Activated naive CD8-positive, alpha-beta T cell treated with anti-CD3 and anti-CD28 coated beads, Interleukin-2, amount 10 ng/mL, durations not matched to agents 7 days and 5 days (primary cell): ENCODE results near the gene DLEC1. TPM values are rescaled to one million over a fixed set of nuclear protein-coding genes. Genes with fewer than 3 reads are reported as not detected.

ENCODE experiments used
- ATAC-seq: fragments of 150-1000 bp; cut with Tn5 transposase; one replicate; pipeline ENCODE4 v1.10.0; 2021; ENCODE audit warnings: low read depth, moderate library complexity
- POLR2A ChIA-PET: fragments of 350-600 bp; sonication (Branson Sonifier 250); formaldehyde crosslinking; loops from one replicate; lab custom pipeline; 2021; ENCODE audit warnings: antibody characterized with exemption; lab: Charles Lee
- DNase-seq: peaks from one replicate; pipeline ENCODE4 v3.0.0; 2021
- H3K27ac Mint-ChIP-seq: one replicate; pipeline ENCODE4 v1.8.0; 2022; ENCODE audit warnings: mild to moderate bottlenecking, mixed read lengths
- H3K27me3 Mint-ChIP-seq: one replicate; pipeline ENCODE4 v1.8.0; 2022; ENCODE audit warnings: mild to moderate bottlenecking, moderate library complexity, mixed read lengths
- H3K36me3 Mint-ChIP-seq: one replicate; pipeline ENCODE4 v1.8.0; 2021; ENCODE audit warnings: mild to moderate bottlenecking, mixed read lengths
- H3K4me1 Mint-ChIP-seq: one replicate; pipeline ENCODE4 v1.8.0; 2021; ENCODE audit warnings: mixed read lengths
- H3K4me3 Mint-ChIP-seq: one replicate; pipeline ENCODE4 v1.8.0; 2022; ENCODE audit warnings: mild to moderate bottlenecking, moderate library complexity, mixed read lengths
- H3K9me3 Mint-ChIP-seq: one replicate; pipeline ENCODE4 v1.8.0; 2021; ENCODE audit warnings: mixed read lengths
- total RNA-seq, 2 experiments: library from RNA; stranded (reverse); gene quantifications; one replicate each; pipeline ENCODE4 v1.2.3, GENCODE V29; 2021

DLEC1 gene
- total RNA-seq, 2 experiments from 2014 or later = 3.2 to 3.7 TPM

GRCh38 chr3:38016410-38016809, 22.6 kb upstream of the DLEC1 start:
- Mint-ChIP-seq H3K36me3 (peaks cover 23% of the 10 kb centered on the region), H3K27me3 (no peaks in the 10 kb centered on the region), H3K9me3 (no peaks in the 10 kb centered on the region), H3K4me3 (no peak overlapping the region), H3K27ac (no peak overlapping the region), H3K4me1 (no peaks in the 10 kb centered on the region)
- no peak for ATAC-seq
- no peak for DNase-seq
- POLR2A ChIA-PET = no interaction called here

DNA sequence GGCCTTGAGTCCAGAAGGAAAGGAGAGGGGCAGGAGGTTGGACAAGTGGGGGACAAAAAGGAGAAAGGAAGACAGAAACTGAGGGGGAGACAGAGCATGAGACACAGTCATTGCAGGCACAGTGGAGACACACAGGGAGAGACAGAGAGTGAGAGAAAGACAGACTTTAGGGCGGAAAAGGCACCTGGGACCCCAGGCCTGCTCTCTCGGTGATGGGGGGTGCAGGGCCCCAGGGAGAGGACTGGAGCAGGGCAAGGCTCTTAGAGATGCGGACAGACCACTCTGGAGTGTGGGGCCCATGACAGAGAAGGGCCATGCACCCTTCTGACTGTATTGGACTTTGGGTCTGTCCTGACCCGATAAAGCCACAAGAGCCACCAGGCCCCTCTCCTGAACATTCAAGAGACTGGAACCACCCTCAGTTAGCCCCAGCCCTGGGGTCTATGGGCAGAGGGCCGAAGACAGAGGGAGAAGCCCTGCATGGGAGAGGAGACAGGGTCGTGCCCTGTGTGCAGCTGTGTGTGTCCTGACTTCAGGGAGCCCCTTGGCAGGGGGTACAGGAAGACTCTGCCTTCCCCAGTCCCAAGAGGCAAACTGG, 22.1 kb upstream of the DLEC1 start:
- peaks cover 23% of the 10 kb centered on the region for H3K36me3 Mint-ChIP-seq
- H3K4me3 Mint-ChIP-seq = no peak overlapping the region
- no peak for DNase-seq
- no peaks in the 10 kb centered on the region for H3K9me3 Mint-ChIP-seq
- POLR2A ChIA-PET = no interaction called here
- no peak for ATAC-seq
- H3K27ac Mint-ChIP-seq = no peak overlapping the region
- no peaks in the 10 kb centered on the region for H3K27me3 Mint-ChIP-seq
- H3K4me1 Mint-ChIP-seq = peaks cover 1% of the 10 kb centered on the region

DNA sequence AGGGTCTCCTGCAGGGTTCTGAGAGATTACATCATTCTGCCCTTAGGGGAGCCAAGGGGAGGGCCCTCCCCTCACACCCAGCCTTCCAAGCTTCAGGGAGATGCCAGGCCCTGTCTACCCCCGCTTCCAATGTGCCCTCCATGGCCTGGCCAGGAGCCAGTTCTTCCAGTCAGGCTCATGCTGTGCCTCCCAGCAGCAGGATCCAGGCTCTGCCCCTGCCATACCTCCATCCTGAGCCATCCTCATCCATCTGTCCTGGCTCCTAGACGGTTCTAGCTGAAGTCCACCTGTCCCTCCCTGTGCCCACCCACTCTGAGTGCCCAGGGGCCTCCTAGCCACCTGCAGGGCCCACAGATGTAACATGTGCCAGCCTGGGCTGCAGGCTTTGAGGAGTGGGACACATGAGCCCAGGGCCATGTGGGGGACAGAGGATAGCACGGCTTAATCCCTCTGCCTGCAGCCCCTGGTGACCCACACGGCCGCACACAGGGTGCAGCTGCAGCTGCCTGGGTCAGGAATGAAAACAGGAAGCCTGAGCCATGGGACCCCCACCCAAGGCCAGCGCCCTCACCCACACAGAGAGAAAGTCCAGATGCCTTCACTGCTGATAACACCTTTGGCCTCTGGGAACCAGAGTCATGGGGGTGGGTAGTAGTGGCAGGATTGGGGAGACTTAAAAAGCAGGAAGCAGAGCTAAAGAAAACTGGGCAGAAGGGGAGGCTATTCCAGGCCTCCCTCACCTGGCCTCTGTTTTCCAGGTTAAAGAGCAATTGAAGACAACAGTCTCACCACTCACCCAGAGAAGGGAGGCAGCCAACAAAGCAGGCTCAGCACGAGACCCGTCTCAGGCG, 21.3 kb upstream of the DLEC1 start:
- no peak overlapping the region for H3K4me3 Mint-ChIP-seq
- no peaks in the 10 kb centered on the region for H3K27me3 Mint-ChIP-seq
- DNase-seq (peak; percentile 20), ATAC-seq (no peak)
- no peaks in the 10 kb centered on the region for H3K9me3 Mint-ChIP-seq
- peaks cover 23% of the 10 kb centered on the region for H3K36me3 Mint-ChIP-seq
- no peak overlapping the region for H3K27ac Mint-ChIP-seq
- POLR2A ChIA-PET = no interaction called here
- H3K4me1 Mint-ChIP-seq = peaks cover 1% of the 10 kb centered on the region

- Mint-ChIP-seq H3K27me3 (no peaks in the 10 kb centered on the region), H3K4me1 (peaks cover 6% of the 10 kb centered on the region), H3K9me3 (no peaks in the 10 kb centered on the region), H3K27ac (no peak overlapping the region), H3K4me3 (no peak overlapping the region), H3K36me3 (peaks cover 23% of the 10 kb centered on the region)
- DNase-seq (peak; percentile 20), ATAC-seq (no peak)
- POLR2A ChIA-PET = no interaction called here
These were observed 20.4 kb upstream of the DLEC1 start for GRCh38 chr3:38018296-38019266.

DNA sequence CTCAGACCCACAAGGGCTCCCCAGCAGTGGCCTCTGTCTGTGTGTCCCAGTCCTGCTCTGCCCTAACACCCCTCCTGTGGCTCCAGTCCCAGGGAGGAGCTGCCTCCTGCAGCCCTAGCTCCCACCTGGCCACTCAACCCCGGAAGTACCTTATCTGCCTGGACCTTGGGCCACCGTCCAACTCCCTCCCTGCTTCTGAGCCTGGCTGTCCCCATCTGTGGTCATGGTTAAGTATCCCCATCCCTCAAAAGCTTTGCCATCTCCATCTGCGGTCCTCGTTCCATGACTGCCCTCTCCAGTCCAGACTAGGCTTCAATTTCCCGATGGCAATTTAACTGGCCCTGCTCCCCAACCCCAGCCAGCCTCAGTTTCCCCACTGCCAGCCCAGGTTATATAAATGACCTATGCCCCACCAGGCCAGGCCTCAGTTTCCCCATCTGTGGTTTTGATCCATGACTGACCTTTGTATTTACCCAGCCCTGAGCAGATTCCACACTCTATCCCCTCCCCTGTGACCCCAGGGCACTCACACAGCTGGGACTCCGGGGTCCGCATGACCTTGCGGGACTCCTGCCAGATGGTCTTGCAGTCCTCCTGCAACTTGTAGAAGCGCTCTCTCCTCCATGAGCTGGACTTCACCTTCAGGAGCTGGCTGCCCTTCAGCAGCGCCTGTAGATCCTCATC, 19.2 kb upstream of the DLEC1 start:
- Mint-ChIP-seq H3K4me3 (no peak overlapping the region), H3K27ac (no peak overlapping the region), H3K36me3 (peaks cover 23% of the 10 kb centered on the region), H3K9me3 (no peaks in the 10 kb centered on the region), H3K27me3 (no peaks in the 10 kb centered on the region), H3K4me1 (peaks cover 9% of the 10 kb centered on the region)
- DNase-seq = peak; percentile 26
- ATAC-seq = no peak
- POLR2A ChIA-PET = no interaction called here

DNA sequence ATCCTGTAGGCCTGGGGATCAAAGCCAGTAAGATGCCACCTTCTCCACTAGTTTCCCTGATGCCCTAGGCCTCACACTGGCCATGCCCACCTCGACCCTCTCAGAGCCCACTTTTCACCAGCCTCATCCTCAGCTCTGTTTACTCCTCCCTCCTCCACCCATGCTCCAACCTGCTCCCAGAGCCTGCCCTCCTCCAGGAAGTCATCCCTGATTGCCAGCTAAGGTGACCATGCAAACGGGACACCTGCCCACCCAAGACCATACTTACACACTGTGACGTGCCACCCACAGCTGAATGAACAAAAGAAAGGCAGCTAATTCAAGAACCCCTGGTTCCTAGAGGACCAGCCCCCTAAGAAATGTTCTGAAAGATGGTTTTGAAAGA, 18.7 kb upstream of the DLEC1 start:
- POLR2A ChIA-PET = no interaction called here
- H3K9me3 Mint-ChIP-seq = no peaks in the 10 kb centered on the region
- ATAC-seq (no peak), DNase-seq (peak; percentile 13)
- H3K36me3 Mint-ChIP-seq = peaks cover 18% of the 10 kb centered on the region
- H3K27ac Mint-ChIP-seq = no peak overlapping the region
- H3K4me3 Mint-ChIP-seq = no peak overlapping the region
- H3K27me3 Mint-ChIP-seq = no peaks in the 10 kb centered on the region
- H3K4me1 Mint-ChIP-seq = peaks cover 12% of the 10 kb centered on the region

- no peak overlapping the region for H3K4me3 Mint-ChIP-seq
- DNase-seq (peak; percentile 25), ATAC-seq (no peak)
- H3K27me3 Mint-ChIP-seq = no peaks in the 10 kb centered on the region
- peaks cover 10% of the 10 kb centered on the region for H3K36me3 Mint-ChIP-seq
- POLR2A ChIA-PET = no interaction called here
- peaks cover 16% of the 10 kb centered on the region for H3K4me1 Mint-ChIP-seq
- H3K27ac Mint-ChIP-seq = no peak overlapping the region
- H3K9me3 Mint-ChIP-seq = no peaks in the 10 kb centered on the region
These were observed 17.8 kb upstream of the DLEC1 start for GRCh38 chr3:38021196-38021595.

GRCh38 chr3:38022301-38022700, 16.7 kb upstream of the DLEC1 start:
- POLR2A ChIA-PET = interaction anchor here (0.5 to 1.4 kb wide), 3 partner anchors 13 to 176 kb away, joined by 3 to 4 read pairs (median 4); partner anchors contain the start of gene OXSR1
- Mint-ChIP-seq H3K27ac (no peak overlapping the region), H3K36me3 (peaks cover 3% of the 10 kb centered on the region), H3K4me1 (peaks cover 16% of the 10 kb centered on the region), H3K27me3 (peaks cover 5% of the 10 kb centered on the region), H3K4me3 (no peak overlapping the region), H3K9me3 (no peaks in the 10 kb centered on the region)
- no peak for ATAC-seq
- DNase-seq = no peak

GRCh38 chr3:38022896-38023709, 15.9 kb upstream of the DLEC1 start:
- peaks cover 3% of the 10 kb centered on the region for H3K36me3 Mint-ChIP-seq
- DNase-seq (no peak), ATAC-seq (no peak)
- H3K4me3 Mint-ChIP-seq = peak overlapping the region; percentile 91
- H3K9me3 Mint-ChIP-seq = no peaks in the 10 kb centered on the region
- H3K4me1 Mint-ChIP-seq = peaks cover 16% of the 10 kb centered on the region
- H3K27me3 Mint-ChIP-seq = peaks cover 13% of the 10 kb centered on the region
- POLR2A ChIA-PET = interaction anchor here (0.5 to 1.4 kb wide), 4 partner anchors 14 to 176 kb away, joined by 3 to 4 read pairs (median 4); partner anchors contain the start of gene OXSR1
- H3K27ac Mint-ChIP-seq = peak overlapping the region; percentile 94

- Mint-ChIP-seq H3K4me1 (peaks cover 20% of the 10 kb centered on the region), H3K9me3 (no peaks in the 10 kb centered on the region), H3K36me3 (no peaks in the 10 kb centered on the region), H3K27me3 (peaks cover 33% of the 10 kb centered on the region), H3K27ac (no peak overlapping the region), H3K4me3 (no peak overlapping the region)
- ATAC-seq (no peak), DNase-seq (no peak)
- POLR2A ChIA-PET = no interaction called here
These were observed 12.2 kb upstream of the DLEC1 start for GRCh38 chr3:38026856-38027255.

DNA sequence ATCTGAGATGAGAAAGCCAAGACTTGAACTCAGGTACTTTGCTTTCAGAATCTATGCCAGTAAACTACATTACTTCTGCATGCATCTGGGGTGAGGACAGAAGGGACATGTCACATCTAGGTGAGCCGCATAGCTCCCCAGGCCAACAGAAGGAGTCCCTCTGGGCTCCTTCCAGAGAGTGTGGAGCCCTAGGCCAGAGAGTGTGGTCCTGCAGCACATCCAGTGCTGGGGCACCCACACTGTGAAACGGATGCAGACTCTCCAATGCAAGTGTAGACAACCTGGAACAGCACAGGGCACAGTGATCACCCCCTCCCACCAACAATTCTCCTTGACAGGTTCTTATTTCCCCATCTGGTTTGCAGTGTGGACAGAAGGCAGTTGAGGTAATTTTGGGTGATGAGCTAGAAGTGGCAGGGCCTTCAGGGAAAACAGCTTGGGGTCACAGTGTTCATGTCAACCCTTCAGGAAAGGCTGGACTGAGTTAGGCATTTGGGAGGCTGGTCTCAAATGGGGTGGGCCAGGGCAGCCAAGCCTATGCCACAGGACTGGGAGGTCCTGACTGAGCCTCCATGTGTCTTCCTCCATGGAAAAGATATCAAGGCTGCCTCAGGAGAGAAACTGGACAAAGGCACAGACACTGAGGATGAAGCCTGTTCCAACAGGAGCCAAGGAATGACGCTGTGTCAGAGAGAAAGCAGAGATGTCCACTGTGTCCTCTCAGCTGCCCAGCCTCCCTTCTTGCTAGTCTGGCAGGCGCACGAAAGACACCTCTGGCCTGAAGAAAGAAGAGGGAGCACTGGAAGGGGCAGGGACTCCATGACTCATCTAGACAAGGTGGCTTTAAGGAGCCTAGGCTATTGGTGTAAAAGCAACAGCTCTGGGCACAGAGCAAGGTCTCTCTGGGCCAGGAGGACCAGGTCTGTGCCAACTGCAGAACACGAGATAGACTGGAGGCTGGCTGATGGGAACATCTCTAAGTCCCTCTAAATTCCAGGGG, 11.2 kb upstream of the DLEC1 start:
- H3K4me3 Mint-ChIP-seq = peak overlapping the region; percentile 39
- DNase-seq = no peak
- H3K36me3 Mint-ChIP-seq = no peaks in the 10 kb centered on the region
- H3K9me3 Mint-ChIP-seq = no peaks in the 10 kb centered on the region
- H3K27me3 Mint-ChIP-seq = peaks cover 36% of the 10 kb centered on the region
- POLR2A ChIA-PET = no interaction called here
- peaks cover 20% of the 10 kb centered on the region for H3K4me1 Mint-ChIP-seq
- no peak for ATAC-seq
- H3K27ac Mint-ChIP-seq = no peak overlapping the region
